ENCODE results near the gene NFASC.

DNA sequence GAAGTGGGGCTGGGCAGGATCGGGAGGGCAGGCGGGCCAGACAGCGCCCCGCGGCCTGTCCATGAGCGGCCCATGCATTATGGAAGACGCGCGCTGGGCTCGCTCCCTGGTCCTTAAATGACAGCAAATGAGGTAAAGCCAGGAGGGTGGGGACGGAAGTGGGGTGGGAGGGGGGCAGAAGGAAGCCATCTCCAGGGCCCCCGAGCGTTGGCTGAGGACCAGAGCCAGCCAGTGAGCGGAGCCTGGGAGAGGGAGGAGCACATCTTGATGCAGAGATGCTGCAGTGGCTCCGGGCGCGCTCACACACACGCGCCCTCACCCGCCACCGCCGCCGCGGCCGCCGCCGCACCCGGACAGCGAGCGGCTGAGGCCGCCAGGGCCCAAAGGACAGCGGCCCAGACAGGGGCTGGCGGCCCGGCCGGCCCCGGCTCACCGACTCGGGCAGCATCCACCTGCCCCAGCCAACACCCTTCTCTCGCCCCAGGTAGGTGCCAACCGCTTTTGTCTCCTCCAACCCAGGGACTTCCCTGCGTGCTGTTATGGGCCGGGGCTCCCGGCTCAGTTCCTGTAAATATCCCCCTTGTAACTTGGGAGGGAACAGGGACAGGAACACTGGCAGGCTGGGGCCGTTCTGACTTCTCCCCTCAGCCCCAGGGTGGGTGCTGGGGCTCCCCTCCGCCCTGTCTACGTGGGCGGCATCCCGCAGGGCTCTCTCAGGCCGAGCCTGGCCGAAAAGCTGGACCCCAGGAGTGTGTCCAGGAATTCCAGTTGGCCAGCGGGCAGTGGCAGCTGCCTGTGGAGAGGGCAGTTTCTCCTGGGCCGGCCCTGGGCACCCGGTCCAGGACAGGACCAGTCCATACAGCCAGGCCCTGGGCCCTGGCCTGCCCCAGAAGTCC lies 172.5 kb downstream of the NFASC start, which contains the start of gene CNTN2:
- TF ChIP-seq, protein P1, sequence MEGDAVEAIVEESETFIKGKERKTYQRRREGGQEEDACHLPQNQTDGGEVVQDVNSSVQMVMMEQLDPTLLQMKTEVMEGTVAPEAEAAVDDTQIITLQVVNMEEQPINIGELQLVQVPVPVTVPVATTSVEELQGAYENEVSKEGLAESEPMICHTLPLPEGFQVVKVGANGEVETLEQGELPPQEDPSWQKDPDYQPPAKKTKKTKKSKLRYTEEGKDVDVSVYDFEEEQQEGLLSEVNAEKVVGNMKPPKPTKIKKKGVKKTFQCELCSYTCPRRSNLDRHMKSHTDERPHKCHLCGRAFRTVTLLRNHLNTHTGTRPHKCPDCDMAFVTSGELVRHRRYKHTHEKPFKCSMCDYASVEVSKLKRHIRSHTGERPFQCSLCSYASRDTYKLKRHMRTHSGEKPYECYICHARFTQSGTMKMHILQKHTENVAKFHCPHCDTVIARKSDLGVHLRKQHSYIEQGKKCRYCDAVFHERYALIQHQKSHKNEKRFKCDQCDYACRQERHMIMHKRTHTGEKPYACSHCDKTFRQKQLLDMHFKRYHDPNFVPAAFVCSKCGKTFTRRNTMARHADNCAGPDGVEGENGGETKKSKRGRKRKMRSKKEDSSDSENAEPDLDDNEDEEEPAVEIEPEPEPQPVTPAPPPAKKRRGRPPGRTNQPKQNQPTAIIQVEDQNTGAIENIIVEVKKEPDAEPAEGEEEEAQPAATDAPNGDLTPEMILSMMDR (IDR thresholded peaks at IDR 0.05): no peak
- TF ChIP-seq MYBL2 (CRISPR knock-in tag; IDR thresholded peaks at IDR 0.05): no peak
- TF ChIP-seq, protein P2, sequence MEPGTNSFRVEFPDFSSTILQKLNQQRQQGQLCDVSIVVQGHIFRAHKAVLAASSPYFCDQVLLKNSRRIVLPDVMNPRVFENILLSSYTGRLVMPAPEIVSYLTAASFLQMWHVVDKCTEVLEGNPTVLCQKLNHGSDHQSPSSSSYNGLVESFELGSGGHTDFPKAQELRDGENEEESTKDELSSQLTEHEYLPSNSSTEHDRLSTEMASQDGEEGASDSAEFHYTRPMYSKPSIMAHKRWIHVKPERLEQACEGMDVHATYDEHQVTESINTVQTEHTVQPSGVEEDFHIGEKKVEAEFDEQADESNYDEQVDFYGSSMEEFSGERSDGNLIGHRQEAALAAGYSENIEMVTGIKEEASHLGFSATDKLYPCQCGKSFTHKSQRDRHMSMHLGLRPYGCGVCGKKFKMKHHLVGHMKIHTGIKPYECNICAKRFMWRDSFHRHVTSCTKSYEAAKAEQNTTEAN (CRISPR knock-in tag; IDR thresholded peaks at IDR 0.05): no peak
- TF ChIP-seq GABPB1 (CRISPR knock-in tag; IDR thresholded peaks at IDR 0.05): no peak
- TF ChIP-seq, protein P3, sequence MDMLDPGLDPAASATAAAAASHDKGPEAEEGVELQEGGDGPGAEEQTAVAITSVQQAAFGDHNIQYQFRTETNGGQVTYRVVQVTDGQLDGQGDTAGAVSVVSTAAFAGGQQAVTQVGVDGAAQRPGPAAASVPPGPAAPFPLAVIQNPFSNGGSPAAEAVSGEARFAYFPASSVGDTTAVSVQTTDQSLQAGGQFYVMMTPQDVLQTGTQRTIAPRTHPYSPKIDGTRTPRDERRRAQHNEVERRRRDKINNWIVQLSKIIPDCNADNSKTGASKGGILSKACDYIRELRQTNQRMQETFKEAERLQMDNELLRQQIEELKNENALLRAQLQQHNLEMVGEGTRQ (CRISPR knock-in tag; IDR thresholded peaks at IDR 0.05): no peak
- TF ChIP-seq, protein P4, sequence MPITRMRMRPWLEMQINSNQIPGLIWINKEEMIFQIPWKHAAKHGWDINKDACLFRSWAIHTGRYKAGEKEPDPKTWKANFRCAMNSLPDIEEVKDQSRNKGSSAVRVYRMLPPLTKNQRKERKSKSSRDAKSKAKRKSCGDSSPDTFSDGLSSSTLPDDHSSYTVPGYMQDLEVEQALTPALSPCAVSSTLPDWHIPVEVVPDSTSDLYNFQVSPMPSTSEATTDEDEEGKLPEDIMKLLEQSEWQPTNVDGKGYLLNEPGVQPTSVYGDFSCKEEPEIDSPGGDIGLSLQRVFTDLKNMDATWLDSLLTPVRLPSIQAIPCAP (CRISPR knock-in tag; IDR thresholded peaks at IDR 0.05): no peak
- TF ChIP-seq TP53 (CRISPR knock-in tag; IDR thresholded peaks at IDR 0.05): no peak
- TF ChIP-seq NR2C2 (CRISPR knock-in tag; IDR thresholded peaks at IDR 0.05): no peak
- TF ChIP-seq, protein P5, sequence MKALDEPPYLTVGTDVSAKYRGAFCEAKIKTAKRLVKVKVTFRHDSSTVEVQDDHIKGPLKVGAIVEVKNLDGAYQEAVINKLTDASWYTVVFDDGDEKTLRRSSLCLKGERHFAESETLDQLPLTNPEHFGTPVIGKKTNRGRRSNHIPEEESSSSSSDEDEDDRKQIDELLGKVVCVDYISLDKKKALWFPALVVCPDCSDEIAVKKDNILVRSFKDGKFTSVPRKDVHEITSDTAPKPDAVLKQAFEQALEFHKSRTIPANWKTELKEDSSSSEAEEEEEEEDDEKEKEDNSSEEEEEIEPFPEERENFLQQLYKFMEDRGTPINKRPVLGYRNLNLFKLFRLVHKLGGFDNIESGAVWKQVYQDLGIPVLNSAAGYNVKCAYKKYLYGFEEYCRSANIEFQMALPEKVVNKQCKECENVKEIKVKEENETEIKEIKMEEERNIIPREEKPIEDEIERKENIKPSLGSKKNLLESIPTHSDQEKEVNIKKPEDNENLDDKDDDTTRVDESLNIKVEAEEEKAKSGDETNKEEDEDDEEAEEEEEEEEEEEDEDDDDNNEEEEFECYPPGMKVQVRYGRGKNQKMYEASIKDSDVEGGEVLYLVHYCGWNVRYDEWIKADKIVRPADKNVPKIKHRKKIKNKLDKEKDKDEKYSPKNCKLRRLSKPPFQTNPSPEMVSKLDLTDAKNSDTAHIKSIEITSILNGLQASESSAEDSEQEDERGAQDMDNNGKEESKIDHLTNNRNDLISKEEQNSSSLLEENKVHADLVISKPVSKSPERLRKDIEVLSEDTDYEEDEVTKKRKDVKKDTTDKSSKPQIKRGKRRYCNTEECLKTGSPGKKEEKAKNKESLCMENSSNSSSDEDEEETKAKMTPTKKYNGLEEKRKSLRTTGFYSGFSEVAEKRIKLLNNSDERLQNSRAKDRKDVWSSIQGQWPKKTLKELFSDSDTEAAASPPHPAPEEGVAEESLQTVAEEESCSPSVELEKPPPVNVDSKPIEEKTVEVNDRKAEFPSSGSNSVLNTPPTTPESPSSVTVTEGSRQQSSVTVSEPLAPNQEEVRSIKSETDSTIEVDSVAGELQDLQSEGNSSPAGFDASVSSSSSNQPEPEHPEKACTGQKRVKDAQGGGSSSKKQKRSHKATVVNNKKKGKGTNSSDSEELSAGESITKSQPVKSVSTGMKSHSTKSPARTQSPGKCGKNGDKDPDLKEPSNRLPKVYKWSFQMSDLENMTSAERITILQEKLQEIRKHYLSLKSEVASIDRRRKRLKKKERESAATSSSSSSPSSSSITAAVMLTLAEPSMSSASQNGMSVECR (CRISPR knock-in tag; IDR thresholded peaks at IDR 0.05; ENCODE audit: borderline replicate concordance): no peak
- TF ChIP-seq ZNF317 (CRISPR knock-in tag; IDR thresholded peaks at IDR 0.05; ENCODE audit: borderline replicate concordance, low read depth): no peak
- TF ChIP-seq ETV6 (CRISPR knock-in tag; IDR thresholded peaks at IDR 0.05): no peak

Data from WTC11 (cell line).